Esophagus (tissue), 2 donors: ENCODE measurements around the gene THADA. TPM values are rescaled to one million over a fixed set of nuclear protein-coding genes. Genes with fewer than 3 reads are reported as not detected.

Source experiments
- H3K27ac ChIP-seq, 2 donors: one replicate each; pipeline ENCODE4 v1.5.1; 2013; ENCODE audit warnings: low read depth in 2 of 2, mild to moderate bottlenecking in 2 of 2, inconsistent platforms in 1 of 2, low read length in 1 of 2, moderate library complexity in 1 of 2
- H3K27me3 ChIP-seq, 2 donors: one replicate each; pipeline ENCODE4 v1.6.1; 2013; ENCODE audit warnings: low read length in 2 of 2, control low read depth in 1 of 2, mild to moderate bottlenecking in 1 of 2; ENCODE audit not compliant: insufficient read depth in 2 of 2, control insufficient read depth in 1 of 2
- H3K36me3 ChIP-seq, 2 donors: one replicate each; pipeline ENCODE4 v1.6.1; 2013; ENCODE audit warnings: low read length in 1 of 2; ENCODE audit not compliant: control insufficient read depth in 2 of 2, insufficient read depth in 2 of 2
- H3K4me1 ChIP-seq, 2 donors: one replicate each; pipeline ENCODE4 v1.6.1; 2013; ENCODE audit warnings: low read length in 1 of 2; ENCODE audit not compliant: control insufficient read depth in 2 of 2, insufficient read depth in 2 of 2
- H3K4me3 ChIP-seq, 2 donors: one replicate each; pipeline ENCODE4 v1.5.1; 2013; ENCODE audit warnings: low read length in 2 of 2, mild to moderate bottlenecking in 2 of 2, low read depth in 1 of 2, moderate library complexity in 1 of 2
- H3K9me3 ChIP-seq, 2 donors: one replicate each; pipeline ENCODE4 v1.6.1; 2013; ENCODE audit warnings: mild to moderate bottlenecking in 2 of 2, low read depth in 1 of 2, low read length in 1 of 2, moderate library complexity in 1 of 2; ENCODE audit not compliant: control insufficient read depth in 2 of 2, insufficient read depth in 1 of 2
- WGBS, 2 donors: extraction: QIAGEN DNeasy Blood & Tissue Kit; methylation state at CpG; one replicate each; pipeline ENCODE4 v1.1.7; 2013; 5-methylcytosine and 5-hydroxymethylcytosine counted together
- polyA plus RNA-seq, 2 donors: library from polyadenylated mRNA; stranded (reverse); fragments of 200-250 nt; gene quantifications; one replicate each; pipeline ENCODE4 v1.2.3, GENCODE V29; 2013
- donor health status: healthy with polysubstance abuse.
- donor health status: Bipolar disorder and iron deficiency.

Gene THADA
- polyA plus RNA-seq, 2 donors = 8.3 to 13.2 TPM

GRCh38 chr2:43426305-43427031 is 169.4 kb downstream of the THADA start:
- H3K27me3 ChIP-seq = no peaks in the 10 kb centered on the region
- no peak overlapping the region for H3K4me3 ChIP-seq
- 25 to 27% methylated on average over 3 of the region's 3 CpGs for whole genome bisulfite sequencing, 2 donors
- peaks cover 0 to 4% of the 10 kb centered on the region in 2 donors for H3K36me3 ChIP-seq
- peak overlapping the region; percentile 87 to 93 for H3K27ac ChIP-seq
- H3K9me3 ChIP-seq = no peaks in the 10 kb centered on the region
- H3K4me1 ChIP-seq = peaks cover 0 to 7% of the 10 kb centered on the region in 2 donors

GRCh38 chr2:43425659-43426058 is 170.2 kb downstream of the THADA start:
- H3K4me3 ChIP-seq = no peak overlapping the region
- peaks cover 0 to 9% of the 10 kb centered on the region in 2 donors for H3K4me1 ChIP-seq
- H3K27me3 ChIP-seq = no peaks in the 10 kb centered on the region
- peaks cover 0 to 4% of the 10 kb centered on the region in 2 donors for H3K36me3 ChIP-seq
- H3K27ac ChIP-seq = peak overlapping the region; percentile 31 to 67
- WGBS, 2 donors = 80 to 83% methylated on average over 1 of the region's 1 CpG
- H3K9me3 ChIP-seq = no peaks in the 10 kb centered on the region

GRCh38 chr2:43424262-43425207 is 171.3 kb downstream of the THADA start:
- Histone ChIP-seq H3K9me3 (no peaks in the 10 kb centered on the region), H3K27me3 (no peaks in the 10 kb centered on the region), H3K36me3 (peaks cover 0 to 4% of the 10 kb centered on the region in 2 donors), H3K4me3 (no peak overlapping the region), H3K4me1 (peaks cover 0 to 9% of the 10 kb centered on the region in 2 donors), H3K27ac (peak overlapping the region in 1 of 2 donors; percentile 13)
- 63 to 71% methylated on average over 6 of the region's 6 CpGs for WGBS, 2 donors

DNA sequence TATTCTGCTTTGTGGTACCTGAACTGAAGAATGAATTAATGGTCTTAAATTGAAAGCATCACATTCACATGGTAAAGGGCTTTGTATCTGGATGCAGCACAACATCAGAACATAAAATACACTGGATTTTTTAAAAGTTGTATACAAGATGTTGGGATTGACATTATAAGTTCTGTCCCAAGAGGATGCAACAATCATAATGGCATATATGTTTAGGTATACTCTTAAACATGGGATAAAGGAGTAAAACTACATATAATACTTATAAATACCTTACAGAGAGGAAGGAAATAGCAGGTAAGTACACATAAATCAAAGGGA is 171.9 kb downstream of the THADA start:
- H3K4me3 ChIP-seq = no peak overlapping the region
- H3K27me3 ChIP-seq = no peaks in the 10 kb centered on the region
- H3K27ac ChIP-seq = no peak overlapping the region
- no peaks in the 10 kb centered on the region for H3K9me3 ChIP-seq
- H3K36me3 ChIP-seq = peaks cover 0 to 4% of the 10 kb centered on the region in 2 donors
- peaks cover 0 to 9% of the 10 kb centered on the region in 2 donors for H3K4me1 ChIP-seq

DNA sequence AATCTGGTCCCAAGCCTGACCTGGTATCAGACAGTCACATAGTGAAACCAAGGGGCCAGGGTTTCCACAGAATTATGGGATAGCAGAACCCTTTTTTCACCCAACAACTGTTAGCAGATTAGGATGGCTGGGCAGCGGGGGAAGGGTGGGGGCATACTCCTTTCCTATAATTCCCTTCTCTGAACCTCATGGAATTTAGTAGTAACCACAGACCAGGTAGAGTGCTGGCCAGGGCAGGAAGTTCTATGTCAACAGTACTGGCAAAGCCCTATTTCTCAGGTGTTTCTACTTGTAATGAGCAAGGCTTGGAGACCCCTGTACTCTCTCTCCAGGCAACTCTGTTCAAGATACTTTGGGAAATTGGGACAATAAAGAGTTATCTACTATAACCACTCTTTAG is 174.6 kb downstream of the THADA start:
- no peaks in the 10 kb centered on the region for H3K27me3 ChIP-seq
- H3K27ac ChIP-seq = peak overlapping the region; percentile 47 to 53
- no peaks in the 10 kb centered on the region for H3K36me3 ChIP-seq
- no peaks in the 10 kb centered on the region for H3K9me3 ChIP-seq
- WGBS, 2 donors = 100% methylated on average over 1 of the region's 1 CpG
- no peak overlapping the region for H3K4me3 ChIP-seq
- H3K4me1 ChIP-seq = peaks cover 0 to 5% of the 10 kb centered on the region in 2 donors

GRCh38 chr2:43420389-43420801 is 175.4 kb downstream of the THADA start:
- H3K27me3 ChIP-seq = no peaks in the 10 kb centered on the region
- H3K9me3 ChIP-seq = no peaks in the 10 kb centered on the region
- no peak overlapping the region for H3K4me3 ChIP-seq
- H3K36me3 ChIP-seq = no peaks in the 10 kb centered on the region
- peaks cover 2 to 5% of the 10 kb centered on the region in 2 donors for H3K4me1 ChIP-seq
- H3K27ac ChIP-seq = peak overlapping the region in 1 of 2 donors; percentile 53

DNA sequence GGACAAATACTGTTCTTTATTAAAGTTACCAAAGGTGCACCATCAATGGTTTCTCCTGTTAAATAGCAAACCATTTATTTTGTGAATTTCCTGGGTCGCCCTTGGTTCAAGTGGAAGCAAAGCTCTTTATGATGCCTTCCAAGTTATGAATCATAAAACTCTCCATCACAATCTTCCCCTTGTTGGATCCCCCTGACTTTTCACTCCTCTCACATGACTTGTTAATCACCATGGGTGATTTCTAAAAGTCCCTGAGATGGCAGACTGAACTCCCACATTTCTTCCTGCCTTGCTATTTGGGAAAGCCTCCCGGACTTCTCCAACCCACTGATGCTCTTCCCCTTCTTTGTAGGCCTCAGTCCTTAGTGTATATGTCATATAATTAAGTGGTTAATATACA is 176.0 kb downstream of the THADA start:
- peaks cover 2 to 6% of the 10 kb centered on the region in 2 donors for H3K4me1 ChIP-seq
- H3K9me3 ChIP-seq = no peaks in the 10 kb centered on the region
- no peak overlapping the region for H3K4me3 ChIP-seq
- no peaks in the 10 kb centered on the region for H3K36me3 ChIP-seq
- WGBS, 2 donors = 53 to 77% methylated on average over 2 of the region's 2 CpGs
- H3K27me3 ChIP-seq = no peaks in the 10 kb centered on the region
- peak overlapping the region; percentile 24 to 73 for H3K27ac ChIP-seq

DNA sequence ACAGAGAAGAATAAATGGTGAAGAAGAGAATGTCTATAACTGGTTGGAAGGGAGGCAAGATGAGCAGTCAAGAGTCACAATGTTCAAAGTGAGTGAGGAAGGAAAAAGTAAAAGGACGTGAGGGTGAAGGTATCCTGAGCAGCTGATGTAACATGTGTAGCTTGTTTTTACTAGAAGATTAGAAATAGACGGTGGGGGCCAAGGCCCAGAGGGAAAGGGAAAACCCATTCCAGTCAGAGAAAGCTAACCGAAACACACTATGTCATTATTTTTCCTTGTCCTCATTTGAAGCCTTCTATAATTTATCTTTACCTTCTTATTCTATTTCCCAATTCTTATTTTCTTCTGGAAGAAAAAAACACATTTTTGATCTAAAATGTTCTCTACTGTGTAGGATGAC is 176.6 kb downstream of the THADA start:
- Histone ChIP-seq H3K36me3 (no peaks in the 10 kb centered on the region), H3K27ac (peak overlapping the region in 1 of 2 donors; percentile 41)

GRCh38 chr2:43418680-43419079 is 177.2 kb downstream of the THADA start:
- H3K27ac ChIP-seq = peak overlapping the region in 1 of 2 donors; percentile 36
- peaks cover 2 to 6% of the 10 kb centered on the region in 2 donors for H3K4me1 ChIP-seq
- H3K27me3 ChIP-seq = no peaks in the 10 kb centered on the region
- no peaks in the 10 kb centered on the region for H3K9me3 ChIP-seq
- WGBS, 2 donors = 86 to 93% methylated on average over 3 of the region's 3 CpGs
- H3K36me3 ChIP-seq = no peaks in the 10 kb centered on the region
- no peak overlapping the region for H3K4me3 ChIP-seq

More for the DNA sequence above, 176.6 kb downstream of the THADA start:
- 63 to 69% methylated on average over 3 of the region's 3 CpGs for WGBS, 2 donors
- H3K4me1 ChIP-seq = peaks cover 2 to 6% of the 10 kb centered on the region in 2 donors
- no peaks in the 10 kb centered on the region for H3K27me3 ChIP-seq
- H3K4me3 ChIP-seq = no peak overlapping the region
- H3K9me3 ChIP-seq = no peaks in the 10 kb centered on the region
